ENCODE data around the gene GNG5. TPM values are rescaled to one million over a fixed set of nuclear protein-coding genes. Genes with fewer than 3 reads are reported as not detected.

GNG5 gene
- total and polyA plus RNA-seq, 2 donors (not counting 3 experiments of a cell fraction or from before 2014, with no cell fraction given), result 145 to 175 TPM

DNA sequence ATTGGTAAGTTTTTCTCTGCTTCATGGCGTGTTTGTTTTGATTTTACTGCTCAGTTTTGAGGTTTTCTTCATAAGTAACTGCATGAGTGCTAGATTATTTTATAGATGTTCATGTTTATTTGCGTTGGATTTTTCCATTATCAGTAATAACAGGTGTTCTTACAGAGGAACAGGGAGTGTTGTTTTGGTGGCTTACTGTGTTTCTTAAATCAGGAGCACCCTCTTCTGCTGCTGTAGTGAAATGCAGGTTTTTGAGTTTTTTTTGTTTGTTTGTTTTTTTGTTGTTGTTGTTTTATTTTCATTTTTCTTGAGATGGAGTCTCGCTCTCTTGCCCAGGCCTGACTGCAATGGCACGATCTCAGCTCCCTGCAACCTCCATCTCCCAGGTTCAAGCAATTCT is 35.3 kb upstream of the GNG5 start:
- Histone ChIP-seq H3K4me2 (ENCODE audit: insufficient read depth, low read length) (no peak overlapping the region), H3K4me3 (replicated peaks in 1 of 3; ENCODE audit: insufficient read depth in 1 of 3, low read depth in 1 of 3, low read length in 3 of 3) (no peak overlapping the region), H3K36me3 (ENCODE audit: control insufficient read depth in 2 of 2, extremely low read depth in 1 of 2, insufficient read depth in 2 of 2, low read length in 2 of 2) (no peaks in the 10 kb centered on the region), H3K4me1 (ENCODE audit: control insufficient read depth, extremely low read depth, insufficient read depth, low read length) (no peaks in the 10 kb centered on the region), H3K27me3 (ENCODE audit: control insufficient read depth in 2 of 2, insufficient read depth in 2 of 2, low read length in 2 of 2) (no peaks in the 10 kb centered on the region), H4K20me1 (replicated peaks; ENCODE audit: control insufficient read depth, extremely low read depth, insufficient read depth, low read length) (no peaks in the 10 kb centered on the region), H3K27ac (ENCODE audit: insufficient read depth, low read depth, low read length) (no peak overlapping the region), H2AFZ (ENCODE audit: low read depth, low read length) (no peak overlapping the region), H3K9me1 (replicated peaks; ENCODE audit: control insufficient read depth, extremely low read depth, insufficient read depth, low read length) (no peaks in the 10 kb centered on the region), H3K79me2 (ENCODE audit: control insufficient read depth, insufficient read depth, low read length) (no peaks in the 10 kb centered on the region), H3K9ac (replicated peaks; ENCODE audit: extremely low read depth, insufficient read depth, low read length) (no peak overlapping the region), H3K9me3 (replicated peaks; ENCODE audit: control insufficient read depth, insufficient read depth, low read length) (no peaks in the 10 kb centered on the region)
- ChIA-PET CTCF (interaction anchor here (0.9 kb wide), 2 partner anchors 37 to 63 kb away, joined by 3 read pairs; no protein-coding TSS in a partner anchor), POLR2A (no interaction called here)
- DNase-seq (ENCODE audit: low read depth, low spot score), result no peak
- no TSS peak for BruUV-seq (replicated peaks)
- intact Hi-C loops (cut with micrococcal nuclease), result loop anchor here (2.0 kb wide), 1 partner anchor 99 kb away; no protein-coding TSS in a partner anchor
- TF ChIP-seq GATA2 (IDR thresholded peaks at IDR 0.05; ENCODE audit: insufficient read depth, insufficient read length, low read depth, low read length), result no peak
- TF ChIP-seq, protein P1, sequence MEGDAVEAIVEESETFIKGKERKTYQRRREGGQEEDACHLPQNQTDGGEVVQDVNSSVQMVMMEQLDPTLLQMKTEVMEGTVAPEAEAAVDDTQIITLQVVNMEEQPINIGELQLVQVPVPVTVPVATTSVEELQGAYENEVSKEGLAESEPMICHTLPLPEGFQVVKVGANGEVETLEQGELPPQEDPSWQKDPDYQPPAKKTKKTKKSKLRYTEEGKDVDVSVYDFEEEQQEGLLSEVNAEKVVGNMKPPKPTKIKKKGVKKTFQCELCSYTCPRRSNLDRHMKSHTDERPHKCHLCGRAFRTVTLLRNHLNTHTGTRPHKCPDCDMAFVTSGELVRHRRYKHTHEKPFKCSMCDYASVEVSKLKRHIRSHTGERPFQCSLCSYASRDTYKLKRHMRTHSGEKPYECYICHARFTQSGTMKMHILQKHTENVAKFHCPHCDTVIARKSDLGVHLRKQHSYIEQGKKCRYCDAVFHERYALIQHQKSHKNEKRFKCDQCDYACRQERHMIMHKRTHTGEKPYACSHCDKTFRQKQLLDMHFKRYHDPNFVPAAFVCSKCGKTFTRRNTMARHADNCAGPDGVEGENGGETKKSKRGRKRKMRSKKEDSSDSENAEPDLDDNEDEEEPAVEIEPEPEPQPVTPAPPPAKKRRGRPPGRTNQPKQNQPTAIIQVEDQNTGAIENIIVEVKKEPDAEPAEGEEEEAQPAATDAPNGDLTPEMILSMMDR (IDR thresholded peaks at IDR 0.05; ENCODE audit: extremely low read depth in 1 of 2, insufficient read depth in 1 of 2, low read depth in 1 of 2, low read length in 2 of 2), result no peak
- TF ChIP-seq FOS (IDR thresholded peaks at IDR 0.05; ENCODE audit: borderline replicate concordance, insufficient read depth, low read length), result no peak
- dilution Hi-C loops (cut with MboI; ENCODE audit: extremely low pct_ligation_motif_present, low sequenced_read_pairs), result no loop called here
- no peak for FAIRE-seq

GRCh38 chr1:84540759-84541158 is 34.4 kb upstream of the GNG5 start:
- Histone ChIP-seq H3K4me2 (ENCODE audit: insufficient read depth, low read length) (no peak overlapping the region), H3K9ac (replicated peaks; ENCODE audit: extremely low read depth, insufficient read depth, low read length) (no peak overlapping the region), H4K20me1 (replicated peaks; ENCODE audit: control insufficient read depth, extremely low read depth, insufficient read depth, low read length) (no peaks in the 10 kb centered on the region), H3K27me3 (ENCODE audit: control insufficient read depth in 2 of 2, insufficient read depth in 2 of 2, low read length in 2 of 2) (no peaks in the 10 kb centered on the region), H3K27ac (ENCODE audit: insufficient read depth, low read depth, low read length) (no peak overlapping the region), H3K4me1 (ENCODE audit: control insufficient read depth, extremely low read depth, insufficient read depth, low read length) (no peaks in the 10 kb centered on the region), H3K4me3 (replicated peaks in 1 of 3; ENCODE audit: insufficient read depth in 1 of 3, low read depth in 1 of 3, low read length in 3 of 3) (no peak overlapping the region), H2AFZ (ENCODE audit: low read depth, low read length) (no peak overlapping the region), H3K79me2 (ENCODE audit: control insufficient read depth, insufficient read depth, low read length) (no peaks in the 10 kb centered on the region), H3K9me3 (replicated peaks; ENCODE audit: control insufficient read depth, insufficient read depth, low read length) (no peaks in the 10 kb centered on the region), H3K36me3 (ENCODE audit: control insufficient read depth in 2 of 2, extremely low read depth in 1 of 2, insufficient read depth in 2 of 2, low read length in 2 of 2) (no peaks in the 10 kb centered on the region), H3K9me1 (replicated peaks; ENCODE audit: control insufficient read depth, extremely low read depth, insufficient read depth, low read length) (no peaks in the 10 kb centered on the region)
- no TSS peak for BruUV-seq (replicated peaks)
- CTCF ChIA-PET, result no interaction called here
- intact Hi-C loops (cut with micrococcal nuclease), result loop anchor here (2.0 kb wide), 1 partner anchor 98 kb away; no protein-coding TSS in a partner anchor
- DNase-seq (ENCODE audit: low read depth, low spot score) (no peak), FAIRE-seq (no peak)
- dilution Hi-C loops (cut with MboI; ENCODE audit: extremely low pct_ligation_motif_present, low sequenced_read_pairs), result no loop called here
- POLR2A ChIA-PET, result no interaction called here
- TF ChIP-seq EZH2 (IDR thresholded peaks at IDR 0.05; ENCODE audit: borderline replicate concordance, low read depth, low read length, severe bottlenecking) (no peak), GATA2 (IDR thresholded peaks at IDR 0.05; ENCODE audit: insufficient read depth, insufficient read length, low read depth, low read length) (no peak), POLR2A (IDR thresholded peaks at IDR 0.05; ENCODE audit: low read depth, low read length) (no peak), JUN (IDR thresholded peaks at IDR 0.05; ENCODE audit: borderline replicate concordance, insufficient read depth, insufficient read length, low read depth) (no peak), MYC (IDR thresholded peaks at IDR 0.05; ENCODE audit: low read depth, low read length) (no peak), POLR2AphosphoS5 (IDR thresholded peaks at IDR 0.05; ENCODE audit: insufficient read depth, low read depth, low read length) (no peak), MAX (IDR thresholded peaks at IDR 0.05; ENCODE audit: insufficient read depth, insufficient read length) (no peak), FOS (IDR thresholded peaks at IDR 0.05; ENCODE audit: borderline replicate concordance, insufficient read depth, low read length) (no peak)
- TF ChIP-seq, protein P1 (IDR thresholded peaks at IDR 0.05; ENCODE audit: extremely low read depth in 1 of 2, insufficient read depth in 1 of 2, low read depth in 1 of 2, low read length in 2 of 2), result no peak
